ENCODE data around the gene SLC22A17. TPM values are rescaled to one million over a fixed set of nuclear protein-coding genes. Genes with fewer than 3 reads are reported as not detected.

Gene SLC22A17
- total RNA-seq, 1 donor from 2014 or later = 0.20 TPM

DNA sequence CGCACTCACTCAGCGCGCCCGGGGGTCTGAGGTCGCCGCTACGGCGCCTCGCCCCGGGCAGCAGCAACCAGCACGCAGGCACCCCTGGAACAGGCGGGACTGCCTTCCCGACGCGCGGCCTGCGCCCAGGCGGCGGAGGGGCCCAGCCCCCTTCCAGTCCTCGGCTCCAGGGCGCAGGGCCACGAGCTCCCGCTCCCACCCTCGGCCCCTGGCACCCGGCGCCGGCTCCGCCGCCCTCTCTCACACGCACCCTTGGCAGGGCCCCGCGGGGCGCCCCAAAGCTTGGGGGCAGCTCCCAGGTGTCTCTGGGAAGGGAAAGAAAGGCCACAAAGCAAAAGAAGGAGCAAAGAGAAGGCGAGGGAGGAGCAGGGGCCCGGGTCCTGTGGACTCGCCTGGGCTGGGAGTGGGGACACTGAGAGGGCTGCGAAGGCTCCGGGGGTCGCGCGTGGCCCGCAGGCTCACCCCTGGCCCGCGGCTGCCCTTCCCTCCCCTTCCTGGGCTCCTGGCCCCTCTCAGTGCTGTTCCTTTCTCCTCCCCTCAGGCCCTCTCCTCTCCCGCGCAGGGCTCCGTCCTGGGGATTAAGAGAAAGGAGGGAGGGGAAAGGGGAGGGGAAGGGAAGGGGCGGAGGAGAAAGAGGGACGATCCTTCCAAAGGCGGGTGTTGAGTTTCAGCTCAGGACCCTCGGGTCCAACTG, 13.2 kb upstream of the SLC22A17 start:
- DNase-seq = no peak
- CTCF ChIA-PET = no interaction called here
- intact Hi-C loops (cut with micrococcal nuclease) = no loop called here
- TF ChIP-seq, protein P1, sequence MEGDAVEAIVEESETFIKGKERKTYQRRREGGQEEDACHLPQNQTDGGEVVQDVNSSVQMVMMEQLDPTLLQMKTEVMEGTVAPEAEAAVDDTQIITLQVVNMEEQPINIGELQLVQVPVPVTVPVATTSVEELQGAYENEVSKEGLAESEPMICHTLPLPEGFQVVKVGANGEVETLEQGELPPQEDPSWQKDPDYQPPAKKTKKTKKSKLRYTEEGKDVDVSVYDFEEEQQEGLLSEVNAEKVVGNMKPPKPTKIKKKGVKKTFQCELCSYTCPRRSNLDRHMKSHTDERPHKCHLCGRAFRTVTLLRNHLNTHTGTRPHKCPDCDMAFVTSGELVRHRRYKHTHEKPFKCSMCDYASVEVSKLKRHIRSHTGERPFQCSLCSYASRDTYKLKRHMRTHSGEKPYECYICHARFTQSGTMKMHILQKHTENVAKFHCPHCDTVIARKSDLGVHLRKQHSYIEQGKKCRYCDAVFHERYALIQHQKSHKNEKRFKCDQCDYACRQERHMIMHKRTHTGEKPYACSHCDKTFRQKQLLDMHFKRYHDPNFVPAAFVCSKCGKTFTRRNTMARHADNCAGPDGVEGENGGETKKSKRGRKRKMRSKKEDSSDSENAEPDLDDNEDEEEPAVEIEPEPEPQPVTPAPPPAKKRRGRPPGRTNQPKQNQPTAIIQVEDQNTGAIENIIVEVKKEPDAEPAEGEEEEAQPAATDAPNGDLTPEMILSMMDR (IDR thresholded peaks at IDR 0.05) = no peak
- Mint-ChIP-seq H3K9me3 (no peaks in the 10 kb centered on the region), H3K4me3 (no peak overlapping the region), H3K27me3 (peaks cover 40% of the 10 kb centered on the region), H3K36me3 (ENCODE audit: low read depth) (no peaks in the 10 kb centered on the region), H3K4me1 (no peaks in the 10 kb centered on the region), H3K27ac (no peak overlapping the region)
- no peak for ATAC-seq (ENCODE audit: low read depth)
- POLR2A ChIA-PET = no interaction called here

GRCh38 chr14:23365036-23365731, 12.5 kb upstream of the SLC22A17 start, which contains the start of gene EFS:
EFS (minus strand) TSS chr14:23365172; CDS start chr14:23365025, 147 bp downstream.
- TF ChIP-seq, protein P1 (IDR thresholded peaks at IDR 0.05) = no peak
- DNase-seq (no peak), ATAC-seq (ENCODE audit: low read depth) (no peak)
- H3K27ac Mint-ChIP-seq = no peak within 1 kb of the TSS
- no peaks in the 10 kb centered on the region for H3K4me1 Mint-ChIP-seq
- ChIA-PET CTCF (no interaction called here), POLR2A (no interaction called here)
- intact Hi-C loops (cut with micrococcal nuclease) = no loop called here
- H3K4me3 Mint-ChIP-seq = no peak within 1 kb of the TSS
- H3K9me3 Mint-ChIP-seq = no peaks in the 10 kb centered on the region
- H3K36me3 Mint-ChIP-seq (ENCODE audit: low read depth) = no peaks in the 10 kb centered on the region
- H3K27me3 Mint-ChIP-seq = peaks cover 41% of the 10 kb centered on the region

DNA sequence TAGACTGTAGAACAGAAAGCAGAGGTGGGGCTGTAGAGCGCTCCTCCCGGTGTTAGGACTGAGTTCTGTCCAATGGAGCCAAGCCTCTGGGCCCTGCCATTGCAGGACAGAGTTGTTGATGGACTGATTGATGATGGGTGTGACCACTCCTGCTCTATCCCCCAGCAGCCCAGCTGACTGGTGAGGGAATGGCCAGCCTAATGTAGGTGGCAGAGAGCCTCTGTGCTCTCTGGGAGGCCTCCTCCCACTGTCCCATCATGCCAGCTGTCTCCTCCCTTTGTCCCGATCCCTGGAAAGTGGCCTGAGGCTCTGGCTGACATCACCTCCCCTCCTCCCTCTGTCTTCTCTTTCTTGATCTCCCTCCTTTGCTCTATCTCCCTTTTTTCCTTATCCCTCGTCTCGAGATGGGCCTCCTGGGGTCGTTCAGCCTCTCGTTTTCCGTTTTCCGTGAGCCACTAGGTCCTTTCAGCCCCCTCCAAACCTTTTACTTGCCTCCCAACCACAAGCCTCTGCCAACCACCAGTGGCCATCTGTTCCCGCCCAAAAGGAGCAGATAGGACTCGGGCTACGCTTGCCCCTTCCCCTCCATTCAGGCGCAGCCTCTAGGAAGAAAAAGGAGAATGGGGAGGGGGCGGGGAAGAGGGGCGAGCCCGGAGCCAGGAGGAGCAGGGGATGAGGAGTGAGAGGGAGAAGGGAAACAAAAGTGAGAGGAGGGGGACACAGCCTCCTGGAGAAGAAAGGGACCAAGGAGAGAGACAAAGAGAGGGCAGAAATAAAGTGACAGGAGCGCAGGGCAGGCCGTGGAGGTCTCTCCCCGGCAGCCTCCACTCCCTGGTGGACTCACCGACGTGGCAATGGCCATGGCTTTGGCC, 11.7 kb upstream of the SLC22A17 start:
- ChIA-PET CTCF (no interaction called here), POLR2A (no interaction called here)
- ATAC-seq (ENCODE audit: low read depth) = no peak
- no peak for DNase-seq
- Mint-ChIP-seq H3K27me3 (peaks cover 43% of the 10 kb centered on the region), H3K36me3 (ENCODE audit: low read depth) (no peaks in the 10 kb centered on the region), H3K27ac (no peak overlapping the region), H3K9me3 (no peaks in the 10 kb centered on the region), H3K4me1 (no peaks in the 10 kb centered on the region), H3K4me3 (no peak overlapping the region)
- TF ChIP-seq, protein P1 (IDR thresholded peaks at IDR 0.05) = no peak
- intact Hi-C loops (cut with micrococcal nuclease) = no loop called here

DNA sequence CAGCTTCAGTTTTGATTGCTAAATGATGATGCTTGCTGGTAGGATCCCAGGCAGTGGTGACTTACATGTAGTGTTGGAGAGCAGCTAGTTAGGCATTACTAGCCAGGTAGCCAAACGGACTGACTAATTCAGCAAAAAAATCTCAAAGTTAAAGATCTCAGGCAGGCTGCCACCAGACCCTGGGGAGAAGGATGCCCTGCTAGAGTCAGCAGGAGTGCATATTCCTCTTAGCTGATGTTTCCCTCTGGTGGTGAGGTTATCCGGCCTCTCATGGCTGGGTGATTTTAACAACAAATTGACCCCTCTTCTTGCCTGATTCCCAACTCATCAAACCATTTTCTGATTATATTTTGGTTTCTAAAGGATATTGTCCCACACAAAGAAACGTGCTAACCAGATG, 9.5 kb upstream of the SLC22A17 start:
- CTCF ChIA-PET = no interaction called here
- H3K4me1 Mint-ChIP-seq = no peaks in the 10 kb centered on the region
- DNase-seq (no peak), ATAC-seq (ENCODE audit: low read depth) (no peak)
- peaks cover 33% of the 10 kb centered on the region for H3K27me3 Mint-ChIP-seq
- TF ChIP-seq, protein P1 (IDR thresholded peaks at IDR 0.05) = no peak
- no peak overlapping the region for H3K4me3 Mint-ChIP-seq
- POLR2A ChIA-PET = no interaction called here
- H3K9me3 Mint-ChIP-seq = no peaks in the 10 kb centered on the region
- H3K36me3 Mint-ChIP-seq (ENCODE audit: low read depth) = no peaks in the 10 kb centered on the region
- no peak overlapping the region for H3K27ac Mint-ChIP-seq
- intact Hi-C loops (cut with micrococcal nuclease) = no loop called here

GRCh38 chr14:23361763-23362162, 9.1 kb upstream of the SLC22A17 start:
- H3K36me3 Mint-ChIP-seq (ENCODE audit: low read depth) = no peaks in the 10 kb centered on the region
- H3K4me3 Mint-ChIP-seq = no peak overlapping the region
- H3K27me3 Mint-ChIP-seq = peaks cover 29% of the 10 kb centered on the region
- DNase-seq (no peak), ATAC-seq (ENCODE audit: low read depth) (no peak)
- intact Hi-C loops (cut with micrococcal nuclease) = no loop called here
- CTCF ChIA-PET = no interaction called here
- no peaks in the 10 kb centered on the region for H3K4me1 Mint-ChIP-seq
- no peak overlapping the region for H3K27ac Mint-ChIP-seq
- no peaks in the 10 kb centered on the region for H3K9me3 Mint-ChIP-seq
- TF ChIP-seq, protein P1 (IDR thresholded peaks at IDR 0.05) = no peak
- POLR2A ChIA-PET = no interaction called here

All from activated B cell treated with CpG ODN at 0.5 μM for 24 hours (primary cell).